Sigmoid colon (tissue), 7 donors: ENCODE measurements around the gene SPATC1L. TPM values are rescaled to one million over a fixed set of nuclear protein-coding genes. Genes with fewer than 3 reads are reported as not detected.

ENCODE experiments used
- DNase-seq: peaks from one replicate; pipeline ENCODE4 v3.0.0-alpha.2; 2019
- H3K27ac ChIP-seq, 4 donors: fragments of 200-600 bp; sonication (generic); one replicate each; pipeline ENCODE4 v1.5.1; 2016 to 2019; ENCODE audit warnings: mild to moderate bottlenecking in 1 of 4
- H3K27me3 ChIP-seq, 3 donors: fragments of 200-600 bp; sonication (generic); one replicate each; pipeline ENCODE4 v1.5.1; 2019; ENCODE audit warnings: mild to moderate bottlenecking in 1 of 3
- H3K36me3 ChIP-seq, 4 donors: fragments of 200-600 bp; sonication (generic); one replicate each; pipeline ENCODE4 v1.5.1; 2016 to 2019
- H3K4me1 ChIP-seq, 4 donors: fragments of 200-600 bp; sonication (generic); one replicate each; pipeline ENCODE4 v1.5.1; 2017 to 2019
- H3K4me3 ChIP-seq, 4 donors: fragments of 200-600 bp; sonication (generic); one replicate each; pipeline ENCODE4 v1.5.1; 2017 to 2019; ENCODE audit warnings: mild to moderate bottlenecking in 2 of 4, moderate library complexity in 1 of 4
- H3K9me3 ChIP-seq, 4 donors: fragments of 200-600 bp in 3 of 4; sonication (generic) in 3 of 4; one replicate each; pipeline versions ENCODE4 v1.5.1 to v1.6.1; 2013 to 2019
- CTCF ChIP-seq, 4 experiments: fragments of 450-650 bp in 3 of 4; fragments of 200-600 bp in 1 of 4; IDR thresholded peaks; one replicate each; pipeline ENCODE4 v1.5.1; 2016 to 2019; ENCODE audit warnings: antibody characterized with exemption in 4 of 4, mild to moderate bottlenecking in 3 of 4, moderate library complexity in 2 of 4
- EP300 ChIP-seq, 4 donors: sonication (generic); formaldehyde crosslinking; IDR thresholded peaks; one replicate each; pipeline ENCODE4 v1.6.1; 2017; ENCODE audit warnings: antibody characterized with exemption in 4 of 4
- POLR2A ChIP-seq, 2 donors: fragments of 450-650 bp; IDR thresholded peaks; one replicate each; pipeline ENCODE4 v1.6.1; 2016; ENCODE audit warnings: antibody characterized with exemption in 2 of 2, mild to moderate bottlenecking in 2 of 2, moderate library complexity in 2 of 2
- POLR2AphosphoS5 ChIP-seq, 4 donors: sonication (generic); formaldehyde crosslinking; IDR thresholded peaks; one replicate each; pipeline ENCODE4 v1.6.1; 2017; ENCODE audit warnings: antibody characterized with exemption in 4 of 4
- WGBS, 2 donors: extraction: QIAGEN DNeasy Blood & Tissue Kit; methylation state at CpG; one replicate each; pipeline ENCODE4 v1.1.7; 2013; 5-methylcytosine and 5-hydroxymethylcytosine counted together
- intact Hi-C: fragments of 100-400 bp; cut with DNase I; formaldehyde crosslinking; loops from one replicate; pipeline ENCODE4 v1.15.1; 2023
- polyA plus RNA-seq, 3 donors: library from polyadenylated mRNA; stranded (reverse); fragments of 200-250 nt; gene quantifications; one replicate each; pipeline ENCODE4 v1.2.3, GENCODE V29; 2013
- total RNA-seq, 4 donors: library from RNA; depleted of rRNA; stranded (reverse); fragments of >200 nt; gene quantifications; one replicate each; pipeline ENCODE4 v1.1.0, GENCODE V29; 2016
- donor health status: healthy with polysubstance abuse.
- donor health status: Bipolar disorder and iron deficiency.
- donor health status: healthy.

Gene SPATC1L
- total and polyA plus RNA-seq, 7 donors: 0.95 to 18.3 (median 7.8) TPM

GRCh38 chr21:46114963-46115362 is 69.3 kb downstream of the SPATC1L start:
- DNase-seq: peak; percentile 71
- intact Hi-C loops: no loop called here
- Histone ChIP-seq H3K27me3 (no peaks in the 10 kb centered on the region), H3K36me3 (peaks cover 71 to 83% (median 83%) of the 10 kb centered on the region in 4 donors), H3K4me3 (no peak overlapping the region), H3K4me1 (peaks cover 0 to 15% (median 13%) of the 10 kb centered on the region in 4 donors), H3K27ac (peak overlapping the region in 1 of 4 donors; percentile 56), H3K9me3 (no peaks in the 10 kb centered on the region)
- WGBS, 2 donors: 77 to 92% methylated on average over 4 of the region's 4 CpGs
- TF ChIP-seq CTCF (IDR thresholded peaks at IDR 0.05): no peak
- no peak for TF ChIP-seq POLR2AphosphoS5 (IDR thresholded peaks at IDR 0.05)
- no peak for TF ChIP-seq POLR2A (IDR thresholded peaks at IDR 0.05)
- TF ChIP-seq EP300 (IDR thresholded peaks at IDR 0.05): no peak

- peaks cover 58 to 70% (median 69%) of the 10 kb centered on the region in 4 donors for H3K36me3 ChIP-seq
- peak overlapping the region in 2 of 4 donors; percentile 6 to 25 for H3K27ac ChIP-seq
Measured at GRCh38 chr21:46113497-46114176, 70.6 kb downstream of the SPATC1L start.

DNA sequence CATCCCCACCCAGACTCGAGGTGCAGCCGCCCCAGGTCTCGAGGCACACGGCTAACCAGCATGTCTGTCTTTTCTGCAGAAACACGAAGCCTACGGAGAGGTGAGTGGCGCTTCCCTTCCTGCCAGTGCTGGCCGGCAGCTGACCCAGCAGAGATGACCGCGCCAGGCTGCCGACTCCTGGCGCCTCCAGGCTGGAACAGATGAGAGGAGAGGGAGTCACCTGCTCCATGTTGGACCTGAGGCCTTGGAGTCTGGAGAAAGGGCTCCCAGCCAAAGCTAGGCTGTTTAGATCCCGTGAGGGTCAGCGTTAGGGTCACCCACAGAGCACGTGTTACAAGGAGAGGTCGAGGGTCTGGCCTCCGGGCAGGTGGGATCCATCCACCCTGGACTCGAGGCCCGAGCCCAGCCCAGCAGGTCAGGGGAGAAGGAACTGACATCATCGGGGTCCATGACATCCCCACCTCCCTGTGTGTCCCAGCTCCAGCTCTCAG is 71.5 kb downstream of the SPATC1L start:
- intact Hi-C loops: no loop called here
- TF ChIP-seq CTCF (IDR thresholded peaks at IDR 0.05) (no peak), POLR2A (IDR thresholded peaks at IDR 0.05) (no peak), POLR2AphosphoS5 (IDR thresholded peaks at IDR 0.05) (peak in 1 of 4 donors; percentile 5), EP300 (IDR thresholded peaks at IDR 0.05) (no peak)
- peaks cover 49 to 61% (median 61%) of the 10 kb centered on the region in 4 donors for H3K36me3 ChIP-seq
- DNase-seq: peak; percentile 63
- H3K9me3 ChIP-seq: no peaks in the 10 kb centered on the region
- peak overlapping the region in 1 of 4 donors; percentile 25 for H3K27ac ChIP-seq
- 89 to 94% methylated on average over 20 of the region's 20 CpGs for WGBS, 2 donors
- H3K4me1 ChIP-seq: peaks cover 0 to 32% (median 30%) of the 10 kb centered on the region in 4 donors
- no peak overlapping the region for H3K4me3 ChIP-seq
- no peaks in the 10 kb centered on the region for H3K27me3 ChIP-seq

More at GRCh38 chr21:46113497-46114176, 70.6 kb downstream of the SPATC1L start:
- Histone ChIP-seq H3K9me3 (no peaks in the 10 kb centered on the region), H3K4me1 (peaks cover 0 to 28% (median 27%) of the 10 kb centered on the region in 4 donors), H3K27me3 (no peaks in the 10 kb centered on the region), H3K4me3 (no peak overlapping the region)
- TF ChIP-seq POLR2A (IDR thresholded peaks at IDR 0.05): no peak
- TF ChIP-seq CTCF (IDR thresholded peaks at IDR 0.05): no peak
- no peak for TF ChIP-seq EP300 (IDR thresholded peaks at IDR 0.05)
- no peak for TF ChIP-seq POLR2AphosphoS5 (IDR thresholded peaks at IDR 0.05)
- peak; percentile 48 for DNase-seq
- 86 to 92% methylated on average over 16 of the region's 16 CpGs for WGBS, 2 donors
- intact Hi-C loops: no loop called here

- peaks cover 0 to 32% (median 30%) of the 10 kb centered on the region in 4 donors for H3K4me1 ChIP-seq
- peak overlapping the region in 1 of 4 donors; percentile 25 for H3K27ac ChIP-seq
- peak; percentile 69 for DNase-seq
- no peak overlapping the region for H3K4me3 ChIP-seq
- WGBS, 2 donors: 93 to 95% methylated on average over 69 of the region's 69 CpGs
- H3K27me3 ChIP-seq: no peaks in the 10 kb centered on the region
- H3K9me3 ChIP-seq: no peaks in the 10 kb centered on the region
- peaks cover 42 to 55% (median 54%) of the 10 kb centered on the region in 4 donors for H3K36me3 ChIP-seq
- intact Hi-C loops: no loop called here
- TF ChIP-seq CTCF (IDR thresholded peaks at IDR 0.05): no peak
- no peak for TF ChIP-seq POLR2A (IDR thresholded peaks at IDR 0.05)
- no peak for TF ChIP-seq POLR2AphosphoS5 (IDR thresholded peaks at IDR 0.05)
- TF ChIP-seq EP300 (IDR thresholded peaks at IDR 0.05): no peak
Measured at GRCh38 chr21:46111857-46112724, 72.2 kb downstream of the SPATC1L start.
